ENCODE measurements around the gene PI4KB. TPM values are rescaled to one million over a fixed set of nuclear protein-coding genes. Genes with fewer than 3 reads are reported as not detected.

PI4KB gene
- total and polyA plus RNA-seq, 9 of the 15 experiments (the other 6 are each of a cell fraction or from before 2014, with no cell fraction given): 3.1 to 65.4 (median 45.1) TPM

DNA sequence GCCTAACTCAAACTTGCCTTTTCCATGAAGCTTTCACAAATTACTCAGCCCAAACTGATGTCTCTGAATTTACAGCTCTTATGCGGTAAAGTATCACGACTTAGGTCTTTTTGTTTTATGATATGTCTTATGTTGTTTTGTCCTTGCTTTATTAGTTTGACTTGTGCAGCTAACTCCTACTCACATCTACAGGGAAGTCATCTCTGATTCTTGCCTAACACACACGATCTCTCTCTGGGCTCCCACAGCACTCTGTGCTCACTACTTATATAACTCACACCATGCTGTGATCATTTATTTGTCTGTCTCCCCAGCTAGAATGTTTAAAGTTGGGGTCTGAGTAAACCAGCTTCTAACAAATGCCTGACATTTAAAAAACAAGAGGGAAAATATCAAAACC is 9.3 kb upstream of the PI4KB start:
- Histone ChIP-seq H3K79me2 (ENCODE audit: control insufficient read depth, insufficient read depth, low read length) (no peaks in the 10 kb centered on the region), H4K20me1 (replicated peaks; ENCODE audit: control insufficient read depth, insufficient read depth, low read length) (no peaks in the 10 kb centered on the region), H3K9me1 (ENCODE audit: control insufficient read depth, insufficient read depth, low read length) (no peaks in the 10 kb centered on the region), H3K4me1 (replicated peaks in 1 of 2; ENCODE audit: control insufficient read depth in 2 of 2, insufficient read depth in 2 of 2, low read length in 2 of 2) (no peaks in the 10 kb centered on the region; a peak in 1 of 5 replicates), H3K9me3 (replicated peaks; ENCODE audit: control insufficient read depth, insufficient read depth, low read depth, low read length) (no peaks in the 10 kb centered on the region), H3K9ac (ENCODE audit: insufficient read depth in 1 of 2, low read depth in 2 of 2, low read length in 2 of 2) (no peak overlapping the region), H3K36me3 (ENCODE audit: control insufficient read depth, insufficient read depth, low read length) (no peaks in the 10 kb centered on the region), H3K27me3 (ENCODE audit: control insufficient read depth in 2 of 2, insufficient read depth in 2 of 2, low read length in 2 of 2) (no peaks in the 10 kb centered on the region), H3K4me2 (ENCODE audit: insufficient read depth, low read length) (no peak overlapping the region), H3K4me3 (no peak overlapping the region), H3K27ac (ENCODE audit: extremely low read depth, low read depth, low read length) (no peak overlapping the region), H2AFZ (ENCODE audit: low read depth, low read length) (no peak overlapping the region)
- no peak for ATAC-seq
- FAIRE-seq: no peak
- CTCF ChIA-PET (ENCODE audit: low intra/inter-chr PET ratio): no interaction called here
- in situ Hi-C loops (cut with MboI) (loop anchor here (5.0 kb wide), 1 partner anchor 34 kb away; no protein-coding TSS in a partner anchor), intact Hi-C loops (cut with micrococcal nuclease) (no loop called here)
- no TSS peak for BruUV-seq (replicated peaks)
- POLR2A ChIA-PET: interaction anchor here (1.1 to 1.5 kb wide), 3 partner anchors 9 to 48 kb away, joined by 3 to 8 read pairs (median 3); partner anchors contain the start of gene PI4KB
- DNase-seq (ENCODE audit: extremely low read depth in 1 of 4, low spot score in 3 of 4): no peak
- 55% methylated on average over 3 of the region's 3 CpGs for WGBS (ENCODE audit: insufficient coverage, low coverage, missing lambda C conversion rate)
- TF ChIP-seq STAG1 (CRISPR knock-in tag; IDR thresholded peaks at IDR 0.05; ENCODE audit: borderline replicate concordance): no peak
- TF ChIP-seq ZNF184 (CRISPR knock-in tag; IDR thresholded peaks at IDR 0.05): no peak
- no peak for TF ChIP-seq IRF2 (CRISPR knock-in tag; IDR thresholded peaks at IDR 0.05)
- TF ChIP-seq ZHX1 (conservative IDR thresholded peaks at IDR 0.05; ENCODE audit: low read length): no peak
- TF ChIP-seq MAFG (tag; conservative IDR thresholded peaks at IDR 0.05): no peak
- TF ChIP-seq, protein P1, sequence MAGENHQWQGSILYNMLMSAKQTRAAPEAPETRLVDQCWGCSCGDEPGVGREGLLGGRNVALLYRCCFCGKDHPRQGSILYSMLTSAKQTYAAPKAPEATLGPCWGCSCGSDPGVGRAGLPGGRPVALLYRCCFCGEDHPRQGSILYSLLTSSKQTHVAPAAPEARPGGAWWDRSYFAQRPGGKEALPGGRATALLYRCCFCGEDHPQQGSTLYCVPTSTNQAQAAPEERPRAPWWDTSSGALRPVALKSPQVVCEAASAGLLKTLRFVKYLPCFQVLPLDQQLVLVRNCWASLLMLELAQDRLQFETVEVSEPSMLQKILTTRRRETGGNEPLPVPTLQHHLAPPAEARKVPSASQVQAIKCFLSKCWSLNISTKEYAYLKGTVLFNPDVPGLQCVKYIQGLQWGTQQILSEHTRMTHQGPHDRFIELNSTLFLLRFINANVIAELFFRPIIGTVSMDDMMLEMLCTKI (IDR thresholded peaks at IDR 0.05; ENCODE audit: partially characterized antibody): no peak
